Activated gamma-delta T cell (primary cell): ENCODE results near the gene KIR3DL2.
"Not testable (repeated sequence)": the region's sequence is repeated elsewhere in the genome, so short reads cannot be mapped to it uniquely, and the experiment has no call there.

Experiments
- DNase-seq: peaks from one replicate; lab custom pipeline; 2025; lab: John Stamatoyannopoulos, UW

Gene KIR3DL2

GRCh38 chr19:54871696-54872095, 21.5 kb downstream of the KIR3DL2 start:
- no peak for DNase-seq

GRCh38 chr19:54873990-54874389, 23.7 kb downstream of the KIR3DL2 start, which contains the start of gene FCAR:
Gene FCAR (plus strand): TSS chr19:54874235. CDS start chr19:54874290, 55 bp downstream.
- no peak for DNase-seq

- no peak for DNase-seq
Measured at GRCh38 chr19:54875506-54875905, 25.3 kb downstream of the KIR3DL2 start.

- no peak for DNase-seq
Measured at GRCh38 chr19:54877471-54877870, 27.2 kb downstream of the KIR3DL2 start.

- DNase-seq: no peak
Measured at GRCh38 chr19:54881884-54882283, 31.6 kb downstream of the KIR3DL2 start.

GRCh38 chr19:54882758-54883157, 32.5 kb downstream of the KIR3DL2 start:
- DNase-seq: no peak

- DNase-seq: no peak
Measured at GRCh38 chr19:54883228-54883627, 33.0 kb downstream of the KIR3DL2 start.

- DNase-seq: no peak
Measured at GRCh38 chr19:54888239-54888638, 38.0 kb downstream of the KIR3DL2 start.

- no peak for DNase-seq
Measured at GRCh38 chr19:54889566-54889965, 39.3 kb downstream of the KIR3DL2 start.

GRCh38 chr19:54893406-54893805, 43.2 kb downstream of the KIR3DL2 start:
- no peak for DNase-seq

- DNase-seq: not testable (repeated sequence)
Measured at GRCh38 chr19:54894106-54894505, 43.9 kb downstream of the KIR3DL2 start.

- DNase-seq: no peak
Measured at GRCh38 chr19:54896036-54896435, 45.8 kb downstream of the KIR3DL2 start.

- not testable (repeated sequence) for DNase-seq
Measured at GRCh38 chr19:54898685-54899084, 48.4 kb downstream of the KIR3DL2 start.

- not testable (repeated sequence) for DNase-seq
Measured at GRCh38 chr19:54899646-54900045, 49.4 kb downstream of the KIR3DL2 start.

- not testable (repeated sequence) for DNase-seq
Measured at GRCh38 chr19:54901153-54901552, 50.9 kb downstream of the KIR3DL2 start.

- no peak for DNase-seq
Measured at GRCh38 chr19:54902061-54902460, 51.8 kb downstream of the KIR3DL2 start.

- no peak for DNase-seq
Measured at GRCh38 chr19:54903303-54903702, 53.1 kb downstream of the KIR3DL2 start.

GRCh38 chr19:54904261-54904660, 54.0 kb downstream of the KIR3DL2 start:
- DNase-seq: not testable (repeated sequence)

GRCh38 chr19:54905421-54905802, 55.2 kb downstream of the KIR3DL2 start:
- no peak for DNase-seq

GRCh38 chr19:54905803-54906511, 55.7 kb downstream of the KIR3DL2 start, which contains the start of gene NCR1:
Gene NCR1 (plus strand): TSS chr19:54906148. CDS start chr19:54906188, 40 bp downstream.
- no peak for DNase-seq

GRCh38 chr19:54906819-54907218, 56.6 kb downstream of the KIR3DL2 start:
- no peak for DNase-seq

- DNase-seq: not testable (repeated sequence)
Measured at GRCh38 chr19:54907899-54908298, 57.7 kb downstream of the KIR3DL2 start.
